ENCODE data around the gene LST1. TPM values are rescaled to one million over a fixed set of nuclear protein-coding genes. Genes with fewer than 3 reads are reported as not detected.

The LST1 gene
- 0.42 TPM in 1 of 2 replicates, not detected in the other for total RNA-seq

DNA sequence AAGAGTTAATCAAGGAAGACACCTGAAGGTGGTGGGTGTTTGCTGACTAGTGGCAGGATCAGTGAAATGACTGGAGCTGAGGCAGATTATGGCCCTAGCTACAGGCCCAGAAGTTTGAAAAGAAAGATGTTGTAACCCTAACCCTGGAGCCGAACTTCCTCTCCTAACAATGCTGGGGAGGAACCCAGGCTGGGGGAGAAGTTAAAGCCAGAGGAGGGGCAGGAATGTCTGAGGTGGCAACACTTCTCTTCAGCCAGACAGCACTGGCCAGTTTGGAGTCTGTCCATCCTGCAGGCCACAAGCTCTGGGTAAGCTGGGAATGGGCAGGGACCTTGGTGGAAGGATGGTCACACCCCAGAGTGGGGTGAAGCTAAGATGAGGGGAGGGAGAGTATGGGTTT is at the start of gene LST1:
Gene LST1 (plus strand): TSS at position 270 of the 400 bp plus-strand sequence. CDS start 1,023 bp downstream, outside the sequence.
- no peaks in the 10 kb centered on the region for H3K36me3 ChIP-seq (ENCODE audit: control insufficient read depth, insufficient read depth, low read length)
- H3K4me3 ChIP-seq (ENCODE audit: low read depth, low read length) = no peak within 1 kb of the TSS
- H3K27me3 ChIP-seq (ENCODE audit: control insufficient read depth, insufficient read depth, low read length) = no peaks in the 10 kb centered on the region
- no peak for DNase-seq (ENCODE audit: low read depth)
- TF ChIP-seq, protein P1, sequence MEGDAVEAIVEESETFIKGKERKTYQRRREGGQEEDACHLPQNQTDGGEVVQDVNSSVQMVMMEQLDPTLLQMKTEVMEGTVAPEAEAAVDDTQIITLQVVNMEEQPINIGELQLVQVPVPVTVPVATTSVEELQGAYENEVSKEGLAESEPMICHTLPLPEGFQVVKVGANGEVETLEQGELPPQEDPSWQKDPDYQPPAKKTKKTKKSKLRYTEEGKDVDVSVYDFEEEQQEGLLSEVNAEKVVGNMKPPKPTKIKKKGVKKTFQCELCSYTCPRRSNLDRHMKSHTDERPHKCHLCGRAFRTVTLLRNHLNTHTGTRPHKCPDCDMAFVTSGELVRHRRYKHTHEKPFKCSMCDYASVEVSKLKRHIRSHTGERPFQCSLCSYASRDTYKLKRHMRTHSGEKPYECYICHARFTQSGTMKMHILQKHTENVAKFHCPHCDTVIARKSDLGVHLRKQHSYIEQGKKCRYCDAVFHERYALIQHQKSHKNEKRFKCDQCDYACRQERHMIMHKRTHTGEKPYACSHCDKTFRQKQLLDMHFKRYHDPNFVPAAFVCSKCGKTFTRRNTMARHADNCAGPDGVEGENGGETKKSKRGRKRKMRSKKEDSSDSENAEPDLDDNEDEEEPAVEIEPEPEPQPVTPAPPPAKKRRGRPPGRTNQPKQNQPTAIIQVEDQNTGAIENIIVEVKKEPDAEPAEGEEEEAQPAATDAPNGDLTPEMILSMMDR (IDR thresholded peaks at IDR 0.05; ENCODE audit: insufficient read depth, low read length, poor library complexity, severe bottlenecking) = no peak

- H3K36me3 ChIP-seq (ENCODE audit: control insufficient read depth, insufficient read depth, low read length) = peaks cover 4% of the 10 kb centered on the region
- no peaks in the 10 kb centered on the region for H3K27me3 ChIP-seq (ENCODE audit: control insufficient read depth, insufficient read depth, low read length)
- no peak overlapping the region for H3K4me3 ChIP-seq (ENCODE audit: low read depth, low read length)
- no peak for DNase-seq (ENCODE audit: low read depth)
- TF ChIP-seq, protein P1 (IDR thresholded peaks at IDR 0.05; ENCODE audit: insufficient read depth, low read length, poor library complexity, severe bottlenecking) = no peak
These were observed 47.2 kb upstream of the LST1 start for GRCh38 chr6:31538805-31539400.

GRCh38 chr6:31540640-31541039 is 45.4 kb upstream of the LST1 start:
- H3K36me3 ChIP-seq (ENCODE audit: control insufficient read depth, insufficient read depth, low read length) = peaks cover 3% of the 10 kb centered on the region
- DNase-seq (ENCODE audit: low read depth) = no peak
- TF ChIP-seq, protein P1 (IDR thresholded peaks at IDR 0.05; ENCODE audit: insufficient read depth, low read length, poor library complexity, severe bottlenecking) = no peak
- H3K27me3 ChIP-seq (ENCODE audit: control insufficient read depth, insufficient read depth, low read length) = no peaks in the 10 kb centered on the region
- peak overlapping the region; percentile 83 for H3K4me3 ChIP-seq (ENCODE audit: low read depth, low read length)

- no peak for DNase-seq (ENCODE audit: low read depth)
- Histone ChIP-seq H3K4me3 (ENCODE audit: low read depth, low read length) (peak overlapping the region; percentile 83), H3K36me3 (ENCODE audit: control insufficient read depth, insufficient read depth, low read length) (peaks cover 3% of the 10 kb centered on the region), H3K27me3 (ENCODE audit: control insufficient read depth, insufficient read depth, low read length) (no peaks in the 10 kb centered on the region)
- TF ChIP-seq, protein P1 (IDR thresholded peaks at IDR 0.05; ENCODE audit: insufficient read depth, low read length, poor library complexity, severe bottlenecking) = no peak
These were observed 44.9 kb upstream of the LST1 start for GRCh38 chr6:31541059-31541657.

DNA sequence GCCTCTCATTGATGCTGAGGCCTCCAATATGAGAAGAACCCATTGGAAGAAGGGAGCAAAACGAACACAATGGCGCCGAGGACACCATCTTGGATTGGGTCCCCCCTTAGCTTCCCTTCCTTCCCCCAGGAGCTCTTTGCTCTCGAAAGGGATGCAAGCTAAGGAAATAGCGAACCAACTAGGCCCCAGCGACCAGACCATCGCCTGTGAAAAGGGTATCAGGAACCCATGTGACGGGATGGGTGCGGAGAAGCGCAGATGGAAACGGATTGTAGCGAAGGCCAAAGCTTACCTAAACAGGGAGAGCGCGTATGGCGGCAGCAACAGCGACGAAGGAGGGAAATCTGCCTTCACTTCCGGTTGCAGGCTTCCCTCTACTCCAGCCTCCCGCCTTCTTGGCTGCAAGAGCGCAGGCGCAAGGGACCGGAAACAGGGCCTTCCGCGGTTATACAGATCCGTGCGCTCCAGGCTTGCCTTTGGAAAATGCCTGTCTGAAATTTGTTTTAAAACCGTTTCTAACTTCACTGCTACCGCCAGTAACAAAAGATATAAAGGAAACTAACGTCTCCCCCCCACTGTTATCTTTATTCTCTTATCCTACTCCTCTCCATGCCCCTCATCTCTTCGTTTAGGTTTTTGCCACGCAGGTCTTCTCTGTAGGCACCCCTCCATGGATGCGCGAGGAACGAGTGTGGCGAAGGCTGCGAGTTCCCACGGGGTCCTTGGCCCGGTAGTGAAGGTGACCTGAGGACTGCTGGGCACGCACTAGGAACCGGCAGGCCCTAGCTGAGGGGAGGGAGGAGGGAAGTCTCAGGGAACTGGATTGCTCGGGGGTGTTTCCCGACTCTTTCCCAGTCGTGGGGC is 44.2 kb upstream of the LST1 start, which contains the start of gene DDX39B:
Gene DDX39B (minus strand): TSS at position 346 of the 864 bp plus-strand sequence. CDS start 1,471 bp downstream, outside the sequence.
- peaks cover 3% of the 10 kb centered on the region for H3K36me3 ChIP-seq (ENCODE audit: control insufficient read depth, insufficient read depth, low read length)
- H3K27me3 ChIP-seq (ENCODE audit: control insufficient read depth, insufficient read depth, low read length) = no peaks in the 10 kb centered on the region
- TF ChIP-seq, protein P1 (IDR thresholded peaks at IDR 0.05; ENCODE audit: insufficient read depth, low read length, poor library complexity, severe bottlenecking) = no peak

More for the DNA sequence above, 44.2 kb upstream of the LST1 start, which contains the start of gene DDX39B:
- DNase-seq (ENCODE audit: low read depth) = peak; percentile 91
- peak within 1 kb of the TSS; percentile 83 for H3K4me3 ChIP-seq (ENCODE audit: low read depth, low read length)
